ENCODE results near the gene PSD4. TPM values are rescaled to one million over a fixed set of nuclear protein-coding genes. Genes with fewer than 3 reads are reported as not detected.
A peak's percentile ranks its signal among the peaks of the same experiment; 100 is the strongest.

PSD4 gene
- total and polyA plus RNA-seq, 3 experiments from 2014 or later = 42.1 to 193 (median 192) TPM

DNA sequence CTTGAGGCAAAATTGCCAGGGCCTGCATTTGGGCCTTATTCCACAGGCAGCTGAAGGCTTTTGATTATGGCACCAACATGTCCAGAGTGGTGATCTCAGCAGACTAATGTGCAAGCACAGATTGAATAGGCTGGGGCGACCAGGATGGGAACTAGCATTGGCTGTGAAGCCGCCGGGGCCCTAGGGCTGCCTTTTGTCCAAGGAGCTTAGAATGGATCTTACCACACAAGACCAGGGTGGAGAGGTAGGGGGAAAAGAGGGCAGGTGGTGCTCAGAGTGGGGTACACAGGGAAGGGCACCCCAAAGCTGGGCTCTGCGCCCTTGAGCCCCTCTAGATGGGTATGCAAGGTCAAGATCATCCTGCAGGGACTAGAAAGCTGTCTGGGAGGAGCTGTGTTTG lies 23.1 kb downstream of the PSD4 start:
- Mint-ChIP-seq H3K4me3 (no peak overlapping the region), H3K27me3 (no peaks in the 10 kb centered on the region), H3K4me1 (peaks cover 9 to 37% (median 14%) of the 10 kb centered on the region in 3 donors), H3K9me3 (no peaks in the 10 kb centered on the region), H3K36me3 (peaks cover 5 to 93% (median 32%) of the 10 kb centered on the region in 3 donors), H3K27ac (peak overlapping the region; percentile 26 to 75 (median 64))
- Histone ChIP-seq H3K27me3 (ENCODE audit: insufficient read depth, low read length, poor library complexity, severe bottlenecking) (no peaks in the 10 kb centered on the region), H3K27ac (ENCODE audit: low read depth, low read length) (no peak overlapping the region), H3K4me1 (ENCODE audit: insufficient read depth, low read length) (peaks cover 9% of the 10 kb centered on the region), H3K36me3 (ENCODE audit: insufficient read depth, low read length) (peaks cover 82% of the 10 kb centered on the region), H3K9me3 (ENCODE audit: low read length) (no peaks in the 10 kb centered on the region), H3K4me3 (ENCODE audit: low read length) (no peak overlapping the region)
- ChIA-PET CTCF (interaction anchor here (1.8 to 18.6 kb wide), 5 partner anchors 15 to 193 kb away, joined by 5 to 470 read pairs (median 92); partner anchors contain the start of gene PSD4), POLR2A (no interaction called here)
- DNase-seq = no peak

DNA sequence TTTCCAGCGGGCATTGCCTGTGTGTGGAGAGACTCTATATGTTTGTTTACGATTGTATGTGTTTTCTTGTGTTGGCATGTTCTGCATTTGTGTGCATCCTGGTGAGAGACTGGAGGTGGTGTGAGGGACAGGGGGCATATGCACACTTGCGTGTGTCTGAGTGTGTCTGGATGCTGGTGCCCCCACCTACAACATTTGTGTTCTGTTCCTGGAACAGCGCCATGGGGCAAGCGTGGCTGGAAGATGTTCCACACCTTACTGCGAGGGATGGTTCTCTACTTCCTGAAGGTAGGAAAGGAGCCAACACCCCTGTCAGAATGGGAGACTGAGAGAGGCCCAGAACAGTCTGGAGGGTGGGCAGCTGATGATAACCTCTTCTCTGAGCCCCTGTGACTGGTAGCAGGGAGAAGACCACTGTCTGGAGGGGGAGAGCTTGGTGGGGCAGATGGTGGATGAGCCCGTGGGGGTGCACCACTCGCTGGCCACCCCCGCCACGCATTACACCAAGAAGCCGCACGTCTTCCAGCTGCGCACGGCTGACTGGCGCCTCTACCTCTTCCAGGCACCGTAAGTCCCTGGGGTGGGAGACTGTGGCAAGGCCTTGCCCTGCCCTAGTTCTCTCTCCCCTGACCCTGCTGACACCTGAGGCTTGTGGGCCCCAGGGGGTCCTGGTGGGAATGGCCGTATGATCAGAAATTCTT lies 23.7 kb downstream of the PSD4 start:
- Mint-ChIP-seq H3K4me1 (peaks cover 9 to 37% (median 14%) of the 10 kb centered on the region in 3 donors), H3K9me3 (no peaks in the 10 kb centered on the region)

DNA sequence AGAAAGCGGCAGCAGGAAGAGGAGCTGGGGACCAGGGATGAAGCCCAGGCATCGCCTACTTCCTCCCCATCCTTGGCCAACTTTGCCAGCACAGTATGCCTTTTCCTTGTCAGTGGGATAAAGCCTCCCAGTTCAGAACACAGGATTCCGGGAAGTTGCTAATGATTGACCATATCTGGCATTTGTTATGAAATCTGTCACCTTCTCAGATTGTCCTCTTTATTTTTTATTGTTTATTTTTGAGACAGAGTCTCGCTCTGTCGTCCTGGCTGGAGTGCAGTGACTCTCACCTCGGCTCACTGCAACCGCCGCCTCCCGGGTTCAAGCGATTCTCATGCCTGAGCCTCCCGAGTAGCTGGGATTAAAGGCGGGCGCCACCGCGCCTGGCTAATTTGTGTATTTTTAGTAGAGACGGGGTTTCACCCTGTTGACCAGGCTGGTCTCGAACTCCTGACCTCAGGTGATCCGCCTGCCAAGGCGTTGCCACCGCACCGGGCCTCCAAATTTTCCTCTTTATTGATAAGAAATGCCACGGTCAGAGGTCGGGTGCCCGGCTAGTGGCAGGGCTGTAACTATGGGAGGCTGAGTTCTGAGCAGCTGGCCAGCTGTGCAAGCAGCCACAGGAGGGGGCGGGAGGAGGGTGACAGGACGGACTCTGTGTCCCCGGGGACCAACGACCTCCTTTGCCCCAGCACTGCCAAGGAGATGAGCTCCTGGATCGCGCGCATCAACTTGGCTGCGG lies 24.4 kb downstream of the PSD4 start:
- H3K27me3 Mint-ChIP-seq = no peaks in the 10 kb centered on the region
- DNase-seq = no peak
- ChIA-PET POLR2A (interaction anchor here (1.0 to 2.3 kb wide), 6 partner anchors 23 to 62 kb away, joined by 3 to 15 read pairs (median 6); partner anchors contain the start of gene PSD4), CTCF (interaction anchor here (0.6 to 18.6 kb wide), 33 partner anchors 8 to 213 kb away, joined by 3 to 470 read pairs (median 4); partner anchors contain the start of gene PSD4)
- no peaks in the 10 kb centered on the region for H3K27me3 ChIP-seq (ENCODE audit: insufficient read depth, low read length, poor library complexity, severe bottlenecking)
- no peak overlapping the region for H3K4me3 Mint-ChIP-seq
- H3K9me3 Mint-ChIP-seq = no peaks in the 10 kb centered on the region
- H3K36me3 Mint-ChIP-seq = peaks cover 5 to 95% (median 29%) of the 10 kb centered on the region in 3 donors
- no peaks in the 10 kb centered on the region for H3K9me3 ChIP-seq (ENCODE audit: low read length)
- H3K4me1 ChIP-seq (ENCODE audit: insufficient read depth, low read length) = peaks cover 9% of the 10 kb centered on the region
- peaks cover 9 to 42% (median 14%) of the 10 kb centered on the region in 3 donors for H3K4me1 Mint-ChIP-seq
- no peak overlapping the region for H3K4me3 ChIP-seq (ENCODE audit: low read length)
- peaks cover 73% of the 10 kb centered on the region for H3K36me3 ChIP-seq (ENCODE audit: insufficient read depth, low read length)
- no peak overlapping the region for H3K27ac ChIP-seq (ENCODE audit: low read depth, low read length)
- peak overlapping the region in 3 of 8 donors; percentile 25 to 54 (median 42) for H3K27ac Mint-ChIP-seq

More for the DNA sequence above, 23.7 kb downstream of the PSD4 start:
- Histone ChIP-seq H3K4me3 (ENCODE audit: low read length) (no peak overlapping the region), H3K36me3 (ENCODE audit: insufficient read depth, low read length) (peaks cover 80% of the 10 kb centered on the region), H3K4me1 (ENCODE audit: insufficient read depth, low read length) (peaks cover 9% of the 10 kb centered on the region), H3K9me3 (ENCODE audit: low read length) (no peaks in the 10 kb centered on the region), H3K27ac (ENCODE audit: low read depth, low read length) (no peak overlapping the region), H3K27me3 (ENCODE audit: insufficient read depth, low read length, poor library complexity, severe bottlenecking) (no peaks in the 10 kb centered on the region)
- POLR2A ChIA-PET = interaction anchor here (2.2 to 2.3 kb wide), 2 partner anchors 22 to 59 kb away, joined by 14 to 15 read pairs; no protein-coding TSS in a partner anchor
- Mint-ChIP-seq H3K36me3 (peaks cover 5 to 95% (median 32%) of the 10 kb centered on the region in 3 donors), H3K4me3 (no peak overlapping the region), H3K27ac (peak overlapping the region; percentile 42 to 87 (median 64)), H3K27me3 (no peaks in the 10 kb centered on the region)
- DNase-seq = no peak
- CTCF ChIA-PET = interaction anchor here (1.4 to 18.6 kb wide), 7 partner anchors 15 to 192 kb away, joined by 3 to 470 read pairs (median 38); partner anchors contain the start of gene PSD4

DNA sequence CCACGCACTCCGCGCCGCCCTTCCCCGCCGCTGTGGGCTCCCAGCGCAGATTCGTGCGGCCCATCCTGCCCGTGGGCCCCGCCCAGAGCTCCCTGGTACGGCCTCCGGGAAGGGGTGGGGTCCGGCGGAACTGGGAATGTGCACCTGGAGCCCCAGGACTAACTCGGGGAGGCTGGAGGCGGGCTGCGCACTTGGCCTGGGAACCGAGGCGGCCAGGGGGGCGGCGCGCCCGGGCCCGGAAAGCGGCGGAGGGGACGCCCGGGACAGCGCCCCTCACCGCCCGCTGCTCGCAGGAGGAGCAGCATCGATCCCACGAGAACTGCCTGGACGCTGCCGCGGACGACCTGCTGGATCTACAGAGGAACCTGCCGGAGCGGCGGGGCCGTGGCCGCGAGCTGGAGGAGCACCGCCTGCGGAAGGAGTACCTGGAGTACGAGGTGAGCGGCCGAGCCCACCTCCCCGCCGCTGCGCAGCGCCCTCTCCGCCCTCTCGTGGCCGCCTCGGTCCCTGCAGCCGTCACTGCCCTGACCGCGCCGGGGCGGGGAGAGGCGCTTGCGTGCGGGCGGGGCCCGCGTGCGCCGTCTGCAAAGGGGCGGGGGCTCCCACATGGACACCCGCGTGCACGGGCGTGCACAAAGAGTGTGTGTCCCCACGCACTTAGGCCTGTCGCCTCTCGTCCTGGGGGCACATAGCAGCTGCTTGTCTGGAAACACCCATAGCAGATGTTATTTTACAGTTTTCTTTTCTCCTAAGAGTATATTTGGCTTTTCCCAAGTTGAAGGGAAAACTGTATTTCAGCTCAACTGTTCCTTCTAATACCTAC lies 25.2 kb downstream of the PSD4 start:
- Histone ChIP-seq H3K36me3 (ENCODE audit: insufficient read depth, low read length) (peaks cover 65% of the 10 kb centered on the region), H3K4me1 (ENCODE audit: insufficient read depth, low read length) (peaks cover 10% of the 10 kb centered on the region), H3K27ac (ENCODE audit: low read depth, low read length) (no peak overlapping the region), H3K9me3 (ENCODE audit: low read length) (no peaks in the 10 kb centered on the region), H3K27me3 (ENCODE audit: insufficient read depth, low read length, poor library complexity, severe bottlenecking) (no peaks in the 10 kb centered on the region), H3K4me3 (ENCODE audit: low read length) (no peak overlapping the region)
- Mint-ChIP-seq H3K4me1 (peaks cover 12 to 40% (median 17%) of the 10 kb centered on the region in 3 donors), H3K27me3 (no peaks in the 10 kb centered on the region), H3K4me3 (no peak overlapping the region), H3K9me3 (no peaks in the 10 kb centered on the region), H3K27ac (peak overlapping the region in 3 of 8 donors; percentile 17 to 75 (median 64)), H3K36me3 (peaks cover 5 to 90% (median 26%) of the 10 kb centered on the region in 3 donors)
- ChIA-PET POLR2A (interaction anchor here (1.0 to 2.3 kb wide), 6 partner anchors 24 to 62 kb away, joined by 3 to 15 read pairs (median 6); partner anchors contain the start of gene PSD4), CTCF (interaction anchor here (0.6 to 18.6 kb wide), 38 partner anchors 9 to 214 kb away, joined by 3 to 470 read pairs (median 4); partner anchors contain the start of gene PSD4)
- peak; percentile 56 to 83 (median 63) for DNase-seq

DNA sequence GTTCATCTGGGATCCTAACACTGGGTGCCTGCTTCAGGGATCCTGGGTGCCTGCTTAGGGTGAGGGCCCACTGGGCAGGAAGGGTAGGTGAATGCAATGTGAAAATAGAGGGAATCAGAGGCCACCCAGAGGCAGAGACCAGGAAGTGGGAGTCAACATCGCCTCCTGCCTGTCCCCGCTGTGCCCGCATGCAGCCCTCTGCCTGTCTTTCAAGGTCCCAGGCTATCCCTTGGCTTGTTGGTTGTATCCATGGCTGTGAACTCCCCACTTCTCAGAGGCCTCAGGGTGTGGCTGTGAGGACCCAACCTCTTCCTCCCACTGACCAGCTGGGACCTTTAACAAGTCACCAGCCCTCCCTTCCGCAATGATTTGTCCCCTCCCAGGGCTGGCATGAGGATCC lies 26.5 kb downstream of the PSD4 start:
- CTCF ChIA-PET = interaction anchor here (1.0 to 18.6 kb wide), 10 partner anchors 10 to 165 kb away, joined by 3 to 470 read pairs (median 14); partner anchors contain the start of gene PSD4
- Mint-ChIP-seq H3K9me3 (no peaks in the 10 kb centered on the region), H3K36me3 (peaks cover 5 to 77% (median 22%) of the 10 kb centered on the region in 3 donors), H3K4me1 (peaks cover 17 to 42% (median 24%) of the 10 kb centered on the region in 3 donors), H3K27me3 (no peaks in the 10 kb centered on the region), H3K27ac (peak overlapping the region in 6 of 8 donors; percentile 23 to 85 (median 58)), H3K4me3 (no peak overlapping the region)
- POLR2A ChIA-PET = interaction anchor here (0.9 kb wide), 1 partner anchor 56 kb away, joined by 5 read pairs; no protein-coding TSS in a partner anchor
- H3K4me3 ChIP-seq (ENCODE audit: low read length) = no peak overlapping the region
- H3K27ac ChIP-seq (ENCODE audit: low read depth, low read length) = no peak overlapping the region
- no peaks in the 10 kb centered on the region for H3K27me3 ChIP-seq (ENCODE audit: insufficient read depth, low read length, poor library complexity, severe bottlenecking)
- H3K9me3 ChIP-seq (ENCODE audit: low read length) = no peaks in the 10 kb centered on the region
- H3K4me1 ChIP-seq (ENCODE audit: insufficient read depth, low read length) = peaks cover 18% of the 10 kb centered on the region
- peaks cover 53% of the 10 kb centered on the region for H3K36me3 ChIP-seq (ENCODE audit: insufficient read depth, low read length)
- DNase-seq = no peak

DNA sequence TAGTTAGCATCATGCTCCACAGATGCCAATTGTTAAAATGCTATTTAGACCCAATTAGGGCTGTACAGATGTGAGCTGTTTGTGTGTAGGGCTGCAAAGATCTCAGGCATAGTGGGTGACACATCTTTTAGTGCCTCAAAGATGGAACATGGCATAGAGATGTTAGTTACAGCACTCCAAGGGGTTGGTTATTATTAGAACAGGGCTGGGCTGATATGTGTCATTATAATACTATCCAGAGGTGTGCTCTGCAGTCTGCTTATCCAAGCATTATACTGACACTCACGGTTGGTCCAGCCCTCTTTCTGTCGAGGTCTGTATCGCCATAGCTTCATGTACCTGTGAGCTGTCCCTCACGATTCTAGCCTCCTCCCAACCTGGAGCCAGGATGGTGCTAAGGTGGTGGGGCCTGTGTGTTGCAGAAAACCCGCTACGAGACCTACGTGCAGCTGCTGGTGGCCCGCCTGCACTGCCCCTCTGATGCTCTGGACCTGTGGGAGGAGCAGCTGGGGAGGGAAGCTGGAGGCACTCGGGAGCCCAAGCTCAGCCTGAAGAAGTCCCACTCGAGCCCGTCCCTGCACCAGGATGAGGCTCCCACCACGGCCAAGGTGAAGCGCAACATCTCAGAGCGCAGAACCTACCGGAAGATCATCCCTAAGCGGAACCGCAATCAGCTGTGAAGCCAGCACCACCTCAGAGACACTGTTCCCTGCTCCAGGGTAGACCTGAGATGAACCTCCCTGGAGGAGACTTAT lies 27.1 kb downstream of the PSD4 start:
- Mint-ChIP-seq H3K27ac (peak overlapping the region in 3 of 8 donors; percentile 41 to 55 (median 52)), H3K27me3 (no peaks in the 10 kb centered on the region), H3K36me3 (peaks cover 5 to 71% (median 19%) of the 10 kb centered on the region in 3 donors), H3K9me3 (no peaks in the 10 kb centered on the region), H3K4me1 (peaks cover 18 to 38% (median 25%) of the 10 kb centered on the region in 3 donors), H3K4me3 (no peak overlapping the region)
- DNase-seq = no peak
- Histone ChIP-seq H3K36me3 (ENCODE audit: insufficient read depth, low read length) (peaks cover 48% of the 10 kb centered on the region), H3K27me3 (ENCODE audit: insufficient read depth, low read length, poor library complexity, severe bottlenecking) (no peaks in the 10 kb centered on the region), H3K9me3 (ENCODE audit: low read length) (no peaks in the 10 kb centered on the region), H3K27ac (ENCODE audit: low read depth, low read length) (no peak overlapping the region), H3K4me1 (ENCODE audit: insufficient read depth, low read length) (peaks cover 15% of the 10 kb centered on the region), H3K4me3 (ENCODE audit: low read length) (no peak overlapping the region)
- POLR2A ChIA-PET = interaction anchor here (0.9 kb wide), 1 partner anchor 55 kb away, joined by 5 read pairs; no protein-coding TSS in a partner anchor
- CTCF ChIA-PET = interaction anchor here (6.0 to 18.6 kb wide), 5 partner anchors 19 to 189 kb away, joined by 36 to 470 read pairs (median 92); partner anchors contain the start of gene PSD4

All from CD8-positive, alpha-beta memory T cell (primary cell).